GM21576 (cell line): ENCODE measurements around the gene PLCE1.
A peak's percentile ranks its signal among the peaks of the same experiment; 100 is the strongest.
"Not testable (repeated sequence)": the region's sequence is repeated elsewhere in the genome, so short reads cannot be mapped to it uniquely, and the experiment has no call there.

ENCODE experiments used
- ATAC-seq: cut with Tn5 transposase; IDR thresholded peaks from one replicate; pipeline ENCODE4 v1.9.1; 2021; ENCODE audit warnings: mild to moderate bottlenecking, moderate library complexity; ENCODE audit not compliant: unreplicated experiment

Gene PLCE1

DNA sequence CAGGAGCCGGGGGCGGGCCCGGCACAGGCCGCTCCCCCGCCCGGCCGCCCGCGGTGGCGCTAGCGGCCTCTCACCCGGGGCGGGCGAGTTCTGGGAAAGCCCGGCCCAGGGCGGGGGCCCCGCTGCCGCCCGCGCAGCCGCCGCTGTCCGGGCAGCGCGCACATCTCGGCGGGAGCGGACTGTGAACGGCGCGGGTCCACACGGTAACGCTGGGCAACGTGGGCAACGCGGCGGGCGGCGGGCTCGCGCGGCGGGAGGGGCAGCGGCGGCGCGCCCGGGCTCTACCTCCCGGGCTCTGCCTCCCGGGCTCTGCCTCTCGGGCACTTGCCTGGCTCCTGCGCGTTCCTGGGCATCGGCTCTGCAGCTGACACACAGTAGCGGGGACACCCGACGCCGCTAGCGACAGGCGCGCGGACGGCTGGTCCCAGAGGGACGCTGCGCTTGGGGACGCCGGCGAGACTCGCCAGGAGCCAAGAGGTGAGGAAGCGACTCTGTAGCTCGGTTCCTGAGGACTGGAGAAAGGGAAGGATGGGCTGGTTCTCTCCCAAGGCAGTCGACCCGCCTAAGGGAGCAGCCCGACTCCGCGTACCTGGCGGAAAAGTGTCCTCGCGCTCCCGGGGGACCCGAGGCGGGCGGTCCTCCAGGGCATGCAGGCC lies at the start of gene PLCE1:
TSS of gene PLCE1 (plus strand) at position 150 of the 656 bp plus-strand sequence. CDS start 37,116 bp downstream, outside the sequence.
- ATAC-seq, result peak; percentile 52

DNA sequence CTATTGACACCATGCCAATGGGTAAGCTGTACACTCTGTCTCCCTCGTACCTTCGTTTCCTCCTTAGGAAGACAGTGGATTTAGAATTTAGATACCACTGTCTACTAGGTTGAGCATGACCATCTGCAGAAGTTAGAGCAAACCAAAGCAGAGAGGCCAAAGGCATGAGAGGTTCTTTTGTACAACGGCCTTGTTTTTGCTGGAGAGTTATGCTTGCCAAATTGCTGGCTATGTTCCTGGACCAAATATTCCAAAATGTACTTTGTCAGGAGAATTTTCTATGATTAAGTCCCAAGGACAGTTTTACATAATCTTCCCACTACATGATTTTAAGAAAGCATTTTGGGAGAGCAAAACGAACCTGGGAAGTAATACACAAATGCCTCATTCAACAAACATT lies 47.9 kb upstream of the PLCE1 start:
- no peak for ATAC-seq

DNA sequence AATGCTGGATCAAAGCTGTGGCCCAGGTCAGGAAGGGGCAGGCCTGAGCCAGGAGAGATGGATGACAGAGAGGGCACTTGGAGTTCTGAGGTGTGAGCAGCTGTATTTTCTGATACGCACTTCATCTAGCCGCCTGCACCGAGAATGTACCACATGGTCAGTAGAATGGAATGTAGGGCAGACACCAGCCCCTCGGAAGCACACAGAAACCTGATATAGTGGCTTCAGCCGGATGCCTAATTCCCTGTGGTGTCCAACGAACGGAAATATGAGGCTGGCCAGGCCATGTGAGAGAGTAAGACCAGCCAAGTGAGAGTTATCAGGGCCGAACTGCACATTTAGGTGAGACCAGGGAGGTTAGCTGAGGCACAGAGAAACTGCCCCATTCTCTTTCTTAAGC lies 46.7 kb upstream of the PLCE1 start:
- no peak for ATAC-seq

DNA sequence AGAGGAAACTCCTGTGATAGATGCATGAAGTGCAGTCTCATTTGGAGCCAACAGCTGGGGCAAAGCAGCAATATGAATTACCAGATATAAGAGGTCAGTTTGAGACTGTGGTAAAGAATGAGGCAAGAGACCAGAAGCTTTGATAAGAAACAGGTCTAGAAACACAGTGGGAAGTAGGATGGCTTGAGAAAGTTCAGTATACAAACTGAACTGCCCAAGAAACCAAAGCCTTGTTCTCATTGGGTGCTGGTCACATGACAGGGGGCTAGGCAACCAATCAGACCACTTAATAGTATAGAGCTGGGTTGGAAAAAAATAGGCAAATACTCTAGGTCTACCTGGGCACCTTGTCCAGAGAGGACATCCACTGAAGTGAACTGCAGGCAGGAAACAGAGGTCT lies 46.2 kb upstream of the PLCE1 start:
- no peak for ATAC-seq

DNA sequence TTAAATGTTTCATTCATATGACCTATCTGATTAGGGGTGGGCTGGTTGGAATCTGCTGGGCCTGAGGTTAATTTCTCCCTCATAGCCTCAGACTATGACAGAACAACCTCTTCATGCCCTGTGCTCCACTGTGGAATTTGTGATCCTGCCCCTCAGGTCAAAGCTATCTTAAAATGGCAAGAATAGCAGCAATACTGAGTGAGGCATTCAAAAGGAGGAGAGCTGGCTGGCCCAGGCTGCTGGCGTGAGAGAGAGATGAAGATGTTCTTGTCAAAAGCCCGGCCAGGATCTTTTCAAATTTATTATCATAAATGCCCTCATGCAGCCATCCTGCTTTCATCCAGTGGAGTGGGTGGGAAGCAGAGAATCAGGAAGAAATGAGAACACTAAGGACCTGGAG lies 41.8 kb upstream of the PLCE1 start:
- no peak for ATAC-seq

DNA sequence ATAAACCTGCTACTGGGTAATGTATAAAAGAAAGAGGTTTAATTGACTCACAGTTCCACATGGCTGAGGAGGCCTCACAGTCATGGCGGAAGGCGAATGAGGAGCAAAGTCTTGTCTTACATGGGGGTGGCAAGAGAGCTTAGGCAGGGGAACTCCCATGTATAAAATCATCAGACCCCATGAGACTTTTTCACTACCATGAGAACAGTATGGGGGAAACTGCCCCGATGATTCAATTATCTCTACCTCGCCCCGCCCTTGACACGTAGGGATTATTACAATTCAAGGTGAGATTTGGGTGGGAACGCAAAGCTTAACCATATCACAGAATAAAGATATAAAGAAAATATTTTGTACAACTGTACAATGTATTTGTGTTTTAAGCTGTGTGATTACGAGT lies 39.4 kb upstream of the PLCE1 start:
- ATAC-seq, result no peak

DNA sequence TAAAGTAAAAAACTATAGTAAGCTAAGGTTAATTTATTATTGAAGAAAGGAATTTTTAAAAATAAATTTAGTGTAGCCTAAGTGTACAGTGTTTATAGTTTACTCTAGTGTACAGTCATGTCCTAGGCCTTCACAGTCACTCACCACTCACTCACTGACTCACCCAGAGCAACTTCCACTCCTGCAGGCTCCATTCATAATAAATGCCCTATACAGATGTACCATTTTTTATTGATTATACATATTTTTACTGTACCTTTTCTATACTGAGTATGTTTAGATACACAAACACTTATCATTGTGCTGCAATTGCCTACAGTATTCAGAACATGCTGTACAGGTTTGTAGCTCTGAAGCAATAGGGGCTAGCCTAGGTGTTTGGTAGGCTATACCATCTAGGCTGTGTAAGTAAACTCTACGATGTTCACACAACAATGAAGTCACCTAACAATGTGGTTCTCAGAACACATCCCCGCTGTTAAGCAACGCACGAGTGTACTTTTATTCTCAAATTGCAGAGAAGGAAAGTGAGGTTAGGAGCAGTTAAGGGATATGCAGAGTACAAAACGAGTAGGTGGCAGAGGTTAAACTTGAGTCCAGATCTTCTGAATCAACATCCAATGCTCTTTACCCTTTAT lies 38.9 kb upstream of the PLCE1 start:
- ATAC-seq, result no peak

DNA sequence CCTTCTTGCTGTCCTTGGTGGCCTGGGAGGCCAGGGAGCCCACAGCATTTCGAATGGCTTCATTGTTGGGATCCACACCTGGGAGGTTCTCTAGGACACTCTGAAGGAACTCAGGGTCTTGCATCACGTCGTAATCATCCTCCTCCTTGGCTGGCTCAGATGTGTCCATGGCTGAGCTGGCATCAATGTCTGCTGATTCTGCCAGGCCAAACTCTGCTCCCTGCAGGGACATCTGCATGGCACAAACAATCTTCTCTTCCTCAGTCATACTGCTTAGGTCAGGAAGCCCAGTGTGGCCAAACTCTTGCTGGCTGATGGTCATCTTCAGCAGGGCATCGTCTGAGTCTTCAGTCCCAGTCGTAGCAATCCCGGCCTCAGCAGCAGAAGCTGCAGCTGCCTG lies 34.9 kb upstream of the PLCE1 start:
- ATAC-seq, result no peak

DNA sequence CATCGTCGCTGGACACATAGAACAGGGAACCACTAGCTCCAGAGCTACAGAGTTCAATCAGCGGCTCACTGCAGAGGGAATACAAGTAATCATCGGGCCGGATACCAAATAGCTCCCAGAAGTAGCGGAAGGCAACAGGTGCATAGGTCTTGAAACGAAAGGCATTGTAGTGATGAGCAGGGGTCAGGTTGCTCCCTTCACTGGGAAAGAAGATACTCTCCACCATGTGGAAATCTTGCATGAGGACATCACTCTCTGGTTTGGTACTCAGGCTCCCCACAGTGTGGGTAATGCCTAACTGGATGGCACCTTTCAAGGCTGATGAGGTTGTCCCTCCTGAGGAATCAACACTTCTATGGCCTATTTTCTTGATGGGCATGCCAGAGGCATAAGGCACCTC lies 32.7 kb upstream of the PLCE1 start:
- not testable (repeated sequence) for ATAC-seq

DNA sequence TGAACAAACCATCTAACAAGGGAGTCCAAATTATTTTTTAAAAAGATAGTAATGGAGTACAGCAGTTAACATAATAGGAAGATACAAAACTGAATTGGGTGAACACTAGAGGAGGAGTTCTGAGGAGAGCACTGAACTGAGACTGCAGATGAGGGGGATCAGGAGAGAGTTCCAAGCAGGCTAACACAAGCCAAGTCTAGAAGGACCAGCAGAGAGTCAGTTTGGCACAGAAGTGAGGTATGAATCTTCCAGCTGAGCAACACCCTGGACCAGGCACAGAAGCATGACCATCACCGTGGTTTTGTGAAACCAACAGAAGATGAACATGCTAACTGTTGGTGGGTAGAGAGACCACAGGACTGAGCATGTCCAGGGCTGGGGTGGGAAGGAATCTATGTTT lies 30.8 kb upstream of the PLCE1 start:
- ATAC-seq, result no peak

DNA sequence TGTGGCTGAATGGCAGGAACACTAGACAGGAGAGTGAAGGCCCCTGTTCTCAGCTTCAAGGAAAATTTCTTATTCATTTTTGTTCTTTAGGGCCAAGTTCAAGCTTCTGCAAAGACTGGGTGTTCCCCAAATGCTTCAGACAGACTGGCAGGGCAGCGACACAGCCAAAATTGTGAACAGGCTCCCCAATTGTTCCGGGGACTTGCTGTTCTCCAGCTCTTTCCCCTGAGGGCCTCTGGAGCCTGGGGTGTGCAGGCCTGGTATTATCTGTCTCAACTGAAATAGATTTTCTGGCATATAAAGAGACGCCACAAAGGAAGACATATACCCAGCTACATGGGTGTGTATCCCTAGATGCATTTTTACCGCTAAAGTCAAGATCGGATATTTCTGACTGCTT lies 30.3 kb upstream of the PLCE1 start:
- no peak for ATAC-seq

DNA sequence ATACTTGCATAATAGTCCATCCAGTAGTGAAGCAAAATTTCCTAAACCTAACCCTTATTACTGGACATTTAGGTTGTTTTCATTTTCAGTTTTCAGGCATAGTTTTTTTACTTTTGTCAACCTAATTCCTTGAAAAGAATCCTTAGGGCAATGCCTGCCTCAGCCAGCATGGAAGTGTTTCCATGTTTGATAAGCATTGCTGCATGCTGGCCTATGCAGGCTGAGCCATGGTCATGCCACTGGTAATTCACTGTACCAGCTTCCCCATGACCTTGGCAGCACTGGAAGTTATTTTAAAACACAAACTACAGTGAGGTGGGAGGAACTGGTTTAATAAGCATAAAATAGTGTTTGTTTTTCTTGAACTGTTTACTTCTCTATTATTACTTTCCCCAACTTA lies 27.8 kb upstream of the PLCE1 start:
- no peak for ATAC-seq

DNA sequence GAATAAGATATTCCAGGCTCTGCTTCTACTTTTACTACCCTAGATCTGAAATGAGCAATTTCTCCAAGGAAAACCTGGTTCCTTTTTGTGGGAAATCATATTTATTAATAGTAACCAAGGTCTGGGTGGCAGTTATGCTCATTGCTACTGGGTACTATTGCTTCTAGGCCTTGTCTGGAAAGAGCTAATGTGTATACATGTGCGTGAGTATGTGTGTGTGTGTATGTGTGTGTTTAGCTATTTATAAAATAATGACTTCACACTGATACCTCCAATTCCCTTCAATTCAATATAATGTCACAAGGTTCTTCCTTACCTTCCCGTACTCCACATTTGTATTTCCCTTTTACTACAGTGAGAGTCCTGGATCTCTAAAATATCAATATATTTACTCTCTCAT lies 26.0 kb upstream of the PLCE1 start:
- no peak for ATAC-seq

DNA sequence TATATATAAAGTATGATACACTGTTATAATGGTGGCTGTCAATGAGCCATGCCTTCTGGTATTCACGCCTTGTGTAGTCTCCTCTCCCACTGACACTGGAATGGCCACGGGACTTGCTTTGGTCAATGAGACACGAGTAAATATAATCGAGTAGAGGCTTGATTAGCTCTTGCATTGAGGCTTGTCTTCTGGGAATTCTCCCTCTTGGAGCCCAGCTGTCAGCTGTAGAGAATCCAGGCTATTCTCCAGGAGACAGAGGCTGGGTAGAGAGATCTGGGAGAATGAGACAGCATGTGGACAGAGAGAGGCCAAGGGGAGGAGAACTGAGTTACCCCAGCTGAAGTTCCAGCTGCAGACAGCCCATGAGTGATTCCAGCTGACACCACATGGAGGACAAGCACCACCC lies 25.2 kb upstream of the PLCE1 start:
- ATAC-seq, result no peak

DNA sequence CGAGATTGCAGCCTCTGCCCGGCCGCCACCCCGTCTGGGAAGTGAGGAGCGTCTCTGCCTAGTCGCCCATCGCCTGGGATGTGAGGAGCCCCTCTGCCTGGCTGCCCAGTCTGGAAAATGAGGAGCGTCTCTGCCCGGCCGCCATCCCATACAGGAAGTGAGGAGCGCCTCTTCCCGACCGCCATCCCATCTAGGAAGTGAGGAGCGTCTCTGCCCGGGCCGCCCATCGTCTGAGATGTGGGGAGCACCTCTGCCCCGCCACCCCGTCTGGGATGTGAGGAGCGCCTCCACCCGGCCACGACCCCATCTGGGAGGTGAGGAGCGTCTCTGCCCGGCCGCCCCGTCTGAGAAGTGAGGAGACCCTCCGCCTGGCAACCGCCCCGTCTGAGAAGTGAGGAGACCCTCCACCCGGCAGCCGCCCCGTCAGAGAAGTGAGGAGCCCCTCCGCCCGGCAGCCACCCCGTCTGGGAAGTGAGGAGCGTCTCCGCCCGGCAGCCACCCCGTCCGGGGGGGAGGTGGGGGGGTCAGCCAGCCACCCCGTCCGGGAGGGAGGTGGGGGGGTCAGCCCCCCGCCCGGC lies 23.2 kb upstream of the PLCE1 start:
- not testable (repeated sequence) for ATAC-seq

DNA sequence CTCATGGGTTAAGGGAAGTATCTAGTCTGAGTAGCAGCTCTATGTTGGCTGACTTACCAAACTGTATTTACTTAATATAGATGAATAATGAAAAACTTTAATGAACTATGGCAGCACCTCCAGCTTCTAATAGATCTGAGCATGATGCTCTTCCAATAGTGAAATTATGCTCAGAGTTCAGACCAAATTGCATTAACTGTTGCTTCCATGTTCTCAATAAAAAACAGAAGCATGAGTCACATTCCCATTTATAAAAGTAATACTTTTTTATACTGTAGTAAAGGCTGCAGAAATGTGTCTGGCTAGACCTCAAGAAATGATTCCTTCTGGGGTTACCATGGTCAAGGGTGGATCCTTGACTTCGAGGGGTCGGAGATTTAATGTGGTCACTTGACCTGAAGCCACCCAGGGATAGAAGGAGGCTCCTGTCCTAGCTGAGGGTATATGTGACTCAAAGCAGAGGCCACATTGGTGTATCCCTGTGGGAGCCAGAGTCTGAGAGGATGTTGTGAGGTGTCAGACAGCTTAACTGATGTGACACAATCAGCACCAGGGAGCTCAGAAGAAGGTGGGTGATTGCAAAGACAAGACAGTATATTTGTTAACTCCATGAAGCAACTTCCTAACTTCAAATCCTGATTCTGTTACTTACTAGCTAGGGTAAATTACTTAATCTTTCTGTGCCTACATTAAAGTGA lies 19.8 kb upstream of the PLCE1 start:
- no peak for ATAC-seq

DNA sequence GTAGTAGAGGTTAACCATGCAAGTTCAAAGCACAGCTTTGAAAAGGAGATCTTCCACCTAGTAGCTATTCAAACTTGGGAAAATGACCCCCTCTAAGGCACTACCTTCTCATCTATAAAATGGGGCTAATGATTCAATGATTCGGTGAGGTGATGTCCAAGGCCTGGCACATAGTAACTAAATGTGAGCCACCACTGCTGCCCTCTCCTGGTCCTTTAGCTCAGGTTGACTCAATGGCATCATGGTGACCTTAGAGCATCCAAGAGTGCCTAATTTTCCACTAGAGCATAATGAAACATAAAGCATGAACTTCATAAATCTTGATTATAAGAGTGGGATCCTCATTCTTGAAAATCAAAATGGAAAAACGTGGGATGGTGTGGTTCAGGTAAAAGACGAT lies 16.3 kb upstream of the PLCE1 start:
- no peak for ATAC-seq

DNA sequence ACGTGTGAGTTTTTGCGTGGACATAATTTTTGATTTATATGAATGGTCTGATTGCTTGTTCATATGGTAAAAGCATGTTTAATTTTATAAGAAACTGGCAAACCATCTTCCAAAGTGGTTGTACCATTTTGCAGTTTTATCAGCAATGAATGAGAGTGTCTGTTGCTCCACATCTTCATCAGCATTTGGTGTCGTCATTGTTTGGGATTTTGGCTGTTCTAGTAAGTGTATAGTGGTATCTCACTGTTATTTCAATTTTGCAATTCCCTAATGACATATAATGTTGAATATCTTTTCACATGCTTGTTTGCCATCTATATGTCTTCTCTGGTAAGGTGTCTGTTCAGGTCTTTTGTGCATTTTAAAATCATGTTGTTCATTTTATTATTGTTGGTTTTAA lies 13.2 kb upstream of the PLCE1 start:
- no peak for ATAC-seq

DNA sequence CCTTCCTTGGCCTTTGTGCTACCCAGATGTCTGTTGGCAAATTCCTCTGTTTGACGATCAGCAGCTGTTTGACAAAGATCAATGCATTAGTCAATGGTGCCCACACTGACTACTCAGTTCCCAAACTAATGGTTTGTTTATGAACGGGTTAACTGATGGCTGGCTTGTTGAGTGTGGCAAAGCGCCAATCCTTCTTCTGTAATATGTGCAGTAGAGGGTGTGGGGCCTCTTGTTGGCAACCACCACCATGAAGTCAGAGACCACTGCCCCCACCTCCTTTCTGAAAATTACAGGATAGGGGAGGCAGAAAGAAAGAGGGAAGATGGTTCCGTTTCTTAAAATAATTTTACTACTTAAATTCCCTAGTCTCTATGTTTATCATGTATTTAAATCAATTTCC lies 2.6 kb upstream of the PLCE1 start:
- no peak for ATAC-seq

DNA sequence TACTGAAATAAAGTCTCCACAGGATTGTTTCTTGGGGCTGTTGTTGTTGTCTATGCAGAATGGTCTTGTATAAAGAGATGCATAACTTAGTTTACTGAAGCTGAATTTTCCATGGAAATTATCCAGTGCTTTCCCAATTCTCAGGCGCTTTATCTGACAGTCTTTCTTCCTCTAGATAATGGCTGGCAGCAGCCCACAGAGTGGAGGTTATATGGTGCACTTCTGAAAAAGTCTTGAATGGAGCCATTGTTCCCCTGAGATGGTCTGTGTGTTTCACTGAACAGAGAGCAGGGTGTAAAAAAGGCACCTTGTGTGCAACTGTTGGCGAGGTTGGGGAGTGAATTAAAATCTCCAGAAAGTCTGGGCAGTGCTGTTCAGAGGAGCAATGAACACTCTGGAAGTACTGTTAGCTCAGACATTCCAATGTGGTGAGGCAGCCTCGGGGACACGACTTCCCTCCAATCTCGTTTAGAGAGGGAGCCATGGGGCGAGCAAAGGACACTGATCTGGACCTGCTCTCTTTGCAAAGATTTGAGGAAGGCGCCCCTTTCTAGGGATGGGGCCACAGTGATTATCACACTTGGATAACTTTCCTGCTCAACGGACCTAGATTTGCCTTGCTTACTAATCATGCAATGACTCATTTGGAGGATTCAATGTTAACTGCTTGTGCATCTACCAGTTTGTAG lies 2.0 kb upstream of the PLCE1 start:
- ATAC-seq, result no peak

DNA sequence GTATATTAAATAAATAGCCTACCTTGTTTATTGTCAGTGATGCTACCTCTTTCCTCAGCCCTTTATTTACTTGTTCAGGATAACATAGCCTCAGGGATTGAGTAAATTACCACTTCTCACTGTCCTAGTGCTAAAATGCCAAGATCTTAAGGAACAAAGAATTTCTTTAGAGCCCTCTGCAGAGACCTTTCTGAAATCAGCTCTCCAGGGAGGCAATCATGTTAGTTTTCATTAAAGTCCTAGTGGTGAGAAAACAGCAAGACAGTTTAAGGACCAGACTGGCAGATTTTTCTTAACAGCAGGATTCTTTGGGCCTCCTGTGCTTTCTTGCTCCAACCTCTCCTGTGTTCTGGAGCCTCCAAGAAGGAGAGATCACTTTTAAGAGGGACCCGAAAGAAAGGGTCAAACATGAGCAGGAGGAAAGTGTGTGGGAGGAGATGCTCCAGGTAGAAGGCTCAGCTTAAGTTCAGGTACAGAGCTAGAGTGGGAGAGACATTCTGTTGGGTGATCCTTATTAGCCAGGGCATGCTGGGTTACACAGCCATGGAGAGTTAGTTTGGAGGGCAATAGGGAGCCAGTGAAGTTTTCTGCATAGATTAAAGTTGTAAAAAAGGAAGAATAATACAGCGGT lies 1.2 kb upstream of the PLCE1 start:
- no peak for ATAC-seq
